EH (cell line): Measurements from ENCODE around the gene TAGAP.
"Not testable (repeated sequence)": the region's sequence is repeated elsewhere in the genome, so short reads cannot be mapped to it uniquely, and the experiment has no call there.

Experiments used
- DNase-seq: peaks from one replicate; pipeline ENCODE4 v3.0.0-alpha.2; 2015; ENCODE audit warnings: low read depth

The TAGAP gene

GRCh38 chr6:159043947-159044346, 844 bp downstream of the TAGAP start:
- DNase-seq, result no peak

GRCh38 chr6:159043251-159043650, 1.5 kb downstream of the TAGAP start:
- DNase-seq, result no peak

- DNase-seq, result no peak
Observed at GRCh38 chr6:159042826-159043181, 2.0 kb downstream of the TAGAP start.

GRCh38 chr6:159042003-159042825, 2.6 kb downstream of the TAGAP start:
- peak; percentile 43 for DNase-seq

GRCh38 chr6:159041181-159041580, 3.6 kb downstream of the TAGAP start:
- DNase-seq, result no peak

- no peak for DNase-seq
Observed at GRCh38 chr6:159039885-159040258, 4.9 kb downstream of the TAGAP start.

- DNase-seq, result peak; percentile 50
Observed at GRCh38 chr6:159038914-159039884, 5.6 kb downstream of the TAGAP start.

GRCh38 chr6:159038318-159038717, 6.5 kb downstream of the TAGAP start:
- not testable (repeated sequence) for DNase-seq

- no peak for DNase-seq
Observed at GRCh38 chr6:159037756-159038290, 7.0 kb downstream of the TAGAP start.

GRCh38 chr6:159036673-159037072, 8.1 kb downstream of the TAGAP start:
- no peak for DNase-seq

GRCh38 chr6:159035891-159036290, 8.9 kb downstream of the TAGAP start:
- DNase-seq, result no peak

- no peak for DNase-seq
Observed at GRCh38 chr6:159033160-159034049, 11.4 kb downstream of the TAGAP start.

GRCh38 chr6:159031846-159032245, 12.9 kb downstream of the TAGAP start:
- DNase-seq, result no peak

GRCh38 chr6:159030168-159030567, 14.6 kb downstream of the TAGAP start:
- DNase-seq, result no peak

GRCh38 chr6:159025224-159025623, 19.6 kb downstream of the TAGAP start:
- DNase-seq, result not testable (repeated sequence)

GRCh38 chr6:159023893-159024292, 20.9 kb downstream of the TAGAP start:
- DNase-seq, result no peak

GRCh38 chr6:159020011-159020410, 24.8 kb downstream of the TAGAP start:
- no peak for DNase-seq

- DNase-seq, result no peak
Observed at GRCh38 chr6:159017757-159018559, 26.8 kb downstream of the TAGAP start.

- DNase-seq, result no peak
Observed at GRCh38 chr6:159014406-159014805, 30.4 kb downstream of the TAGAP start.

- DNase-seq, result no peak
Observed at GRCh38 chr6:159013229-159013628, 31.6 kb downstream of the TAGAP start.

GRCh38 chr6:159012201-159012600, 32.6 kb downstream of the TAGAP start:
- DNase-seq, result peak; percentile 75
